Panc1 (cell line): ENCODE data around the gene TXNIP. TPM values are rescaled to one million over a fixed set of nuclear protein-coding genes. Genes with fewer than 3 reads are reported as not detected.

ENCODE experiments used
- ATAC-seq: fragments of 200-7000 bp; cut with Tn5 transposase; 2 replicates; pipeline ENCODE4 v1.9.1; 2020; ENCODE audit warnings: mild to moderate bottlenecking, moderate library complexity
- BruUV-seq: library from RNA; stranded (reverse); fragments of 400-500 nt; replicated peaks from 2 replicates; lab custom pipeline; 2021; lab: Mats Ljungman, UMichigan
- CTCF ChIA-PET: fragments of 300-600 bp; sonication (Branson Sonifier 250); formaldehyde crosslinking; loops from one replicate; lab custom pipeline; 2022; ENCODE audit warnings: antibody characterized with exemption; lab: Charles Lee
- POLR2A ChIA-PET: fragments of 300-600 bp; sonication (Branson Sonifier 250); formaldehyde crosslinking; loops from one replicate; lab custom pipeline; 2022; ENCODE audit warnings: antibody characterized with exemption; lab: Charles Lee
- DNase-seq: peaks from one replicate; pipeline ENCODE4 v3.0.0-alpha.2; 2010; ENCODE audit warnings: low read depth, low spot score
- H3K27ac ChIP-seq: 2 replicates; pipeline ENCODE4 v1.5.1; 2011; ENCODE audit warnings: mild to moderate bottlenecking, low read length, inconsistent platforms
- H3K27me3 ChIP-seq: fragments of 200-500 bp; sonication (Bioruptor generic); 2 replicates; pipeline ENCODE4 v1.6.0; 2014; ENCODE audit warnings: low read length, inconsistent platforms; ENCODE audit not compliant: control insufficient read depth, insufficient read depth
- H3K36me3 ChIP-seq: fragments of 200-500 bp; sonication (Bioruptor generic); 2 replicates; pipeline ENCODE4 v1.5.1; 2014; ENCODE audit warnings: inconsistent platforms, mild to moderate bottlenecking, low read length, moderate library complexity; ENCODE audit not compliant: control insufficient read depth, insufficient read depth
- H3K4me1 ChIP-seq: 2 replicates; pipeline ENCODE4 v1.5.1; 2011; ENCODE audit warnings: inconsistent platforms, mild to moderate bottlenecking, low read length, moderate library complexity; ENCODE audit not compliant: control insufficient read depth, insufficient read depth
- H3K4me3 ChIP-seq, 2 experiments: 2 replicates each; pipeline ENCODE4 v1.5.1; 2011 to 2012; ENCODE audit warnings: low read depth in 2 of 2, low read length in 2 of 2, mild to moderate bottlenecking in 2 of 2, inconsistent platforms in 1 of 2, moderate library complexity in 1 of 2
- H3K9me3 ChIP-seq: fragments of 200-500 bp; sonication (Bioruptor generic); 2 replicates; pipeline ENCODE4 v1.5.1; 2014; ENCODE audit warnings: low read depth, mild to moderate bottlenecking, inconsistent platforms, low read length, moderate library complexity; ENCODE audit not compliant: control insufficient read depth, insufficient read depth
- CTCF ChIP-seq: fragments of 450-650 bp; IDR thresholded peaks from 2 replicates; pipeline ENCODE4 v1.5.1; 2017; ENCODE audit warnings: mild to moderate bottlenecking
- POLR2AphosphoS5 ChIP-seq: IDR thresholded peaks from 2 replicates; pipeline ENCODE4 v1.6.1; 2012; ENCODE audit warnings: mild to moderate bottlenecking, low read depth, low read length, moderate library complexity
- REST ChIP-seq, 2 experiments: IDR thresholded peaks; 2 replicates each; pipeline ENCODE4 v1.6.1; 2011 to 2012; ENCODE audit warnings: low read depth in 2 of 2, control low read depth in 1 of 2, low read length in 1 of 2, mild to moderate bottlenecking in 1 of 2, moderate library complexity in 1 of 2; ENCODE audit not compliant: insufficient read depth in 1 of 2
- SIN3A ChIP-seq: IDR thresholded peaks from 2 replicates; pipeline ENCODE4 v1.6.1; 2012; ENCODE audit warnings: low read depth, mild to moderate bottlenecking, low read length, moderate library complexity, borderline replicate concordance; ENCODE audit not compliant: insufficient read depth
- TCF7L2 ChIP-seq: IDR thresholded peaks from 2 replicates; pipeline ENCODE4 v1.6.1; 2011; ENCODE audit warnings: mild to moderate bottlenecking, low read depth, low read length, inconsistent platforms
- in situ Hi-C: cut with HindIII; loops from 2 replicates; pipeline ENCODE4 v1.10.0; 2016; ENCODE audit warnings: low sequenced_read_pairs, low pct_unique_long_range_greater_than_20kb
- intact Hi-C: fragments of 100-400 bp; cut with micrococcal nuclease; formaldehyde crosslinking; loops from one replicate; pipeline ENCODE4 v1.10.0; 2022; ENCODE audit not compliant: unreplicated experiment
- total RNA-seq: library from RNA; stranded (reverse); gene quantifications from one replicate; pipeline ENCODE4 v1.2.1, GENCODE V29; 2021; ENCODE audit not compliant: unreplicated experiment

Gene TXNIP
- total RNA-seq, 1 experiment from 2014 or later, result 15.2 TPM

GRCh38 chr1:146021622-146022402 lies 25.4 kb upstream of the TXNIP start, which contains the start of gene HJV:
HJV (minus strand) TSS chr1:146021735; CDS start chr1:146020231, 1,504 bp downstream.
- H3K36me3 ChIP-seq, result no peaks in the 10 kb centered on the region
- H3K27ac ChIP-seq, result no peak within 1 kb of the TSS
- no peak for DNase-seq
- no peak for ATAC-seq
- ChIA-PET CTCF (interaction anchor here (0.6 to 1.0 kb wide), 2 partner anchors 11 to 24 kb away, joined by 4 read pairs; no protein-coding TSS in a partner anchor), POLR2A (interaction anchor here (0.6 kb wide), 2 partner anchors 14 to 111 kb away, joined by 3 read pairs; no protein-coding TSS in a partner anchor)
- TF ChIP-seq CTCF (no peak), POLR2AphosphoS5 (no peak), SIN3A (no peak), REST (IDR thresholded peaks at IDR 0.05; ENCODE audit: insufficient read depth in 1 of 2, low read depth in 2 of 2, low read length in 1 of 2) (no peak), TCF7L2 (no peak)
- intact Hi-C loops, result no loop called here
- no peak within 1 kb of the TSS for H3K4me3 ChIP-seq
- no TSS peak for BruUV-seq
- in situ Hi-C loops, result no loop called here
- no peaks in the 10 kb centered on the region for H3K4me1 ChIP-seq
- H3K9me3 ChIP-seq, result no peaks in the 10 kb centered on the region
- peaks cover 8% of the 10 kb centered on the region; the same call in 1 of the 2 replicates for H3K27me3 ChIP-seq

- no peak for TF ChIP-seq REST (IDR thresholded peaks at IDR 0.05; ENCODE audit: insufficient read depth in 1 of 2, low read depth in 2 of 2, low read length in 1 of 2)
- TF ChIP-seq SIN3A, result no peak
- TF ChIP-seq CTCF, result no peak
- no peak for TF ChIP-seq TCF7L2
- TF ChIP-seq POLR2AphosphoS5, result no peak
- CTCF ChIA-PET, result interaction anchor here (0.6 to 1.0 kb wide), 2 partner anchors 11 to 23 kb away, joined by 4 read pairs; no protein-coding TSS in a partner anchor
- intact Hi-C loops, result no loop called here
Measured at GRCh38 chr1:146021050-146021445, 24.7 kb upstream of the TXNIP start.

More at GRCh38 chr1:146021050-146021445, 24.7 kb upstream of the TXNIP start:
- H3K27me3 ChIP-seq, result peaks cover 8% of the 10 kb centered on the region; the same call in 1 of the 2 replicates
- POLR2A ChIA-PET, result no interaction called here
- BruUV-seq, result no TSS peak
- no peaks in the 10 kb centered on the region for H3K36me3 ChIP-seq
- no peaks in the 10 kb centered on the region for H3K4me1 ChIP-seq
- DNase-seq (no peak), ATAC-seq (no peak)
- no peak overlapping the region for H3K4me3 ChIP-seq
- in situ Hi-C loops, result no loop called here
- H3K27ac ChIP-seq, result no peak overlapping the region
- H3K9me3 ChIP-seq, result no peaks in the 10 kb centered on the region
